Activated CD4-positive, alpha-beta T cell treated with anti-CD3 and anti-CD28 coated beads, Interleukin-2, amount 10 ng/mL, durations not matched to agents 7 days and 5 days (primary cell): ENCODE data around the gene PNLDC1. TPM values are rescaled to one million over a fixed set of nuclear protein-coding genes. Genes with fewer than 3 reads are reported as not detected.
A peak's percentile ranks its signal among the peaks of the same experiment; 100 is the strongest.
"Not testable (repeated sequence)": the region's sequence is repeated elsewhere in the genome, so short reads cannot be mapped to it uniquely, and the experiment has no call there.

Source experiments
- CTCF ChIA-PET: fragments of 350-600 bp; sonication (Branson Sonifier 250); formaldehyde crosslinking; loops from one replicate; lab custom pipeline; 2021; ENCODE audit warnings: antibody characterized with exemption; lab: Charles Lee
- POLR2A ChIA-PET: fragments of 350-600 bp; sonication (Branson Sonifier 250); formaldehyde crosslinking; loops from one replicate; lab custom pipeline; 2021; ENCODE audit warnings: antibody characterized with exemption; lab: Charles Lee
- DNase-seq: peaks from one replicate; pipeline ENCODE4 v3.0.0-alpha.2; 2020
- H3K27ac Mint-ChIP-seq: one replicate; pipeline ENCODE4 v1.8.0; 2021; ENCODE audit warnings: mild to moderate bottlenecking, moderate library complexity, mixed read lengths
- H3K27me3 Mint-ChIP-seq: one replicate; pipeline ENCODE4 v1.8.0; 2021; ENCODE audit warnings: mixed read lengths
- H3K36me3 Mint-ChIP-seq: one replicate; pipeline ENCODE4 v1.8.0; 2021; ENCODE audit warnings: low read depth, mixed read lengths
- H3K4me1 Mint-ChIP-seq: one replicate; pipeline ENCODE4 v1.8.0; 2021; ENCODE audit warnings: mixed read lengths
- H3K4me3 Mint-ChIP-seq: one replicate; pipeline ENCODE4 v1.8.0; 2021; ENCODE audit warnings: mild to moderate bottlenecking, moderate library complexity, mixed read lengths
- H3K9me3 Mint-ChIP-seq: one replicate; pipeline ENCODE4 v1.8.0; 2021; ENCODE audit warnings: mixed read lengths
- total RNA-seq, 2 experiments: library from RNA; stranded (reverse); gene quantifications; one replicate each; pipeline ENCODE4 v1.2.3, GENCODE V29; 2021

Gene PNLDC1
- total RNA-seq, 2 experiments from 2014 or later, result 0.17 to 0.30 TPM

DNA sequence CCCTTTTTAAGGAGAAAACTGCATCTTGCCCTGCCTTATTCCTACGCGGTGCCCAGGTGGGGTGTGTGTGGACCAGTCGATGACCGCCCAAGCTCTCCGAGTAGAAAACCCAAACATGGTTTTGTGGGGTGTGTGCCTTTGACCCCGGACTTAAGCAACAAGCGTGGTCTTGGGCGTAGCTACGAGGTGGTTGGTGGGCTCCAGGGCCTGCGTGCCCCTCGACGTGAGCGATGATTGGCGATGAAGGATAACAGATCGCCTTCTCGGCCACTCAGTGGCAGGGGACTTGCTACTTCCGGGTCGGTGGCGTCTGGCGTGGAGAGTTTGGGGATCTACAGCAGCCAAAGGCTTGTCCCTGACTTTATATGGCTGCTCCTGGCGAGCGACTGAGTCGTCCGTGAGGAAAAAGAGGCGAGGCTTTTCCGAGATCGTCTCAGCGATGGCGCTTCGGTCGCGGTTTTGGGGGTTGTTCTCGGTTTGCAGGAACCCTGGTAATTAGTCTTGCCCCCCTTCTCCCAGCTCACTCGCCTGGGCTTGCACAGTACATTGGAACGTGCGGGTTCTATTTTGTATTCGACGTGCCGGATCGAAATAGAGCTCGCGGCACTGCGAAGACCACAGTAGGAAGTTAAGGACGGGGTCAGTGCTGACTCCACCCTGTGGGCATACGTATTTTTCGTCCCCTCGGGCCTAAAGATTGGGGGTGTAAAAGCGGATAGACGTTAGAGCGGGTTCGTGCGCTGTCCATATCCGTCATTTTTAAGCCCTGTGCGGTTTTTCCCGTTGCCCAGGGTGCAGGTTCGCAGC, 9.7 kb upstream of the PNLDC1 start, which contains the start of gene MRPL18:
MRPL18 (plus strand) TSS at position 319 of the 807 bp plus-strand sequence; CDS start at position 440, 121 bp downstream.
- Mint-ChIP-seq H3K36me3 (peaks cover 68% of the 10 kb centered on the region), H3K27me3 (no peaks in the 10 kb centered on the region), H3K9me3 (no peaks in the 10 kb centered on the region), H3K4me1 (peaks cover 55% of the 10 kb centered on the region), H3K27ac (peak within 1 kb of the TSS; percentile 99), H3K4me3 (peak within 1 kb of the TSS; percentile 100)
- ChIA-PET POLR2A (interaction anchor here (0.6 to 1.7 kb wide), 6 partner anchors 29 to 183 kb away, joined by 3 to 6 read pairs (median 4); partner anchors contain the start of genes ACAT2, SOD2 and WTAP), CTCF (interaction anchor here (0.8 to 1.9 kb wide), 9 partner anchors 8 to 99 kb away, joined by 3 to 5 read pairs (median 4); partner anchors contain the start of gene PNLDC1)
- peak; percentile 93 for DNase-seq

DNA sequence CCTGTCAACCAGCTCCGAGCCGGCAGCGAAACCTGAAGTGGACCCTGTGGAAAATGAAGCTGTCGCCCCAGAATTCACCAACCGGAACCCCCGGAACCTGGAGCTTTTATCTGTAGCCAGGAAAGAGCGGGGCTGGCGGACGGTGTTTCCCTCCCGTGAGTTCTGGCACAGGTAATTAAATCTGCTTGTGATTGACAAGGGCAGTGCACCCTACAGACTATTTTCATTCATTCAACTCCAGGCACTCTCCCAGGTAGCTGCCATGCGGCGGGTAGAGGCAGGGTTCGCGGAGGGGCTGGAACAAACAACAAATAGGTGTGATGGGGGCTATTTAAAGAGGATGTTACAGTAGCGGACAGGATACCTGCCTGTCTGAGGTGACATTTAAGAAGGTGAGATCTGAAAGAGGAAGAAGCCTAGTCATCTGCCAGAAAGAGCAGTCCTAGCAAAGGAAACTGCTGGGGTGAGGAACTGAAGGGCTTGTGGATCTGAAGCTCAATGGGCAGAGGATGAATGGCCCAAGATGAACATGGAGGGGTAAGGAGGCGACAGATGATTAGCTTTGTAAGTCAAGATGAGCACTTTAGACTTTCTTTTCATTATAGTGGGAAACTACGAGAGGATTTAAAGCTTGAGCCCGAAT, 9.0 kb upstream of the PNLDC1 start:
- Mint-ChIP-seq H3K9me3 (no peaks in the 10 kb centered on the region), H3K4me1 (peaks cover 49% of the 10 kb centered on the region), H3K36me3 (peaks cover 64% of the 10 kb centered on the region), H3K27me3 (no peaks in the 10 kb centered on the region), H3K4me3 (peak overlapping the region; percentile 100), H3K27ac (peak overlapping the region; percentile 99)
- POLR2A ChIA-PET, result interaction anchor here (0.6 to 1.7 kb wide), 2 partner anchors 64 to 139 kb away, joined by 3 to 5 read pairs; partner anchors contain the start of gene WTAP
- CTCF ChIA-PET, result interaction anchor here (0.6 to 1.9 kb wide), 5 partner anchors 10 to 308 kb away, joined by 3 to 5 read pairs (median 4); partner anchors contain the start of gene PNLDC1
- no peak for DNase-seq

DNA sequence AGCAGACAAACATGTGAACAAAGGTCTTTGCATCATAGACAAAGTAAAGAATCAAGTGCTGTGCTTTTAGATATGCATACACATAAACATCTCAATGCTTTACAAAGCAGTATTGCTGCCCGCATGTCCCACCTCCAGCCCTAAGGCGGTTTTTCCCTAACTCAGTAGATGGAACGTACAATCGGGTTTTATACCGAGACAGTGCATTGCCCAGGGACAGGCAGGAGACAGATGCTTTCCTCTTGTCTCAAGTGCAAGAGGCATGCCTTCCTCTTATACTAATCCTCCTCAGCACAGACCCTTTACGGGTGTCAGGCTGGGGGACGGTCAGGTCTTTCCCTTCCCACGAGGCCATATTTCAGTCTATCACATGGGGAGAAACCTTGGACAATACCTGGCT, 5.1 kb upstream of the PNLDC1 start:
- H3K27me3 Mint-ChIP-seq, H3K27ac Mint-ChIP-seq, POLR2A ChIA-PET, DNase-seq, CTCF ChIA-PET, H3K4me3 Mint-ChIP-seq, H3K9me3 Mint-ChIP-seq: not testable (repeated sequence)
- Mint-ChIP-seq H3K4me1 (peaks cover 29% of the 10 kb centered on the region), H3K36me3 (peaks cover 65% of the 10 kb centered on the region)

DNA sequence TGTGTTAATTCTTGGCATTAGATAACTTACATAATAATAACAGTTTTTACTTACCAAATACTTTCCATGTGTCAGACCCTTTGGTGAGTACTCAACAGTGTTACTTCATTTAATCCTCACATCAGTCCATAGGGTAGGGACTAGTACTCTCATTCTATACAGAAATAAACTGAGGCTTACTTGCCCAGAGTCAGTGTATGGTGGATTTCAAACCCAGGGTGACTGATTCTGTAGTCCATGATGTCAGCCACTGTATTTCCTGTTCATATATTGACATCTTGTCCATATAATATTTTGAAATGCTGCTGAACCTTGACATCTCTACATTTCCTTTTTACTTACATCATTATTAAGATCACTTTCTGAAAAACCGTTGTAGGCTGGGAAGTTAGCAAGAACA, 2.5 kb upstream of the PNLDC1 start:
- POLR2A ChIA-PET, result no interaction called here
- Mint-ChIP-seq H3K4me1 (peaks cover 14% of the 10 kb centered on the region), H3K9me3 (no peaks in the 10 kb centered on the region), H3K4me3 (no peak overlapping the region), H3K27ac (no peak overlapping the region), H3K36me3 (peaks cover 51% of the 10 kb centered on the region), H3K27me3 (no peaks in the 10 kb centered on the region)
- CTCF ChIA-PET, result no interaction called here
- no peak for DNase-seq

DNA sequence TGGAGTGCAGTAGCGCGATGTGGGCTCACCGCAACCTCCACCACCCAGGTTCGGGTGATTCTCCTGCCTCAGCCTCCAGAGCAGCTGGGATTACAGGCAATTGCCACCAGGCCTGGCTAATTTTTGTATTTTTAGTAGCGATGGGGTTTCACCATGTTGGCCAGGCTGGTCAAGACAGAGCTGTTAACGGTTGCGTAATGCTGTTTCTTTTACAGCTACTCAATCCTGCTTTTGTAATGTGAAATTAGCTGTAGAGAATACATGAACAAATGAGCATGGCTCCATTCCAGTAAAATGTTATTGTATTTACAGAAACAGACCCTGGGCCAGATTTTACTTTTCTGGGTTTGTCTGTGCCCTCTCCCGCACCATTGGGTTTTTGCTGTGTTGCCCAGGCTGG, 1.9 kb downstream of the PNLDC1 start:
- no peak overlapping the region for H3K27ac Mint-ChIP-seq
- H3K27me3 Mint-ChIP-seq, result no peaks in the 10 kb centered on the region
- no peak for DNase-seq
- no peak overlapping the region for H3K4me3 Mint-ChIP-seq
- no peaks in the 10 kb centered on the region for H3K4me1 Mint-ChIP-seq
- H3K36me3 Mint-ChIP-seq, result peaks cover 26% of the 10 kb centered on the region
- ChIA-PET POLR2A (no interaction called here), CTCF (interaction anchor here (0.6 to 1.3 kb wide), 3 partner anchors 9 to 1454 kb away, joined by 3 read pairs; partner anchors contain the start of gene TCP1)
- H3K9me3 Mint-ChIP-seq, result no peaks in the 10 kb centered on the region

DNA sequence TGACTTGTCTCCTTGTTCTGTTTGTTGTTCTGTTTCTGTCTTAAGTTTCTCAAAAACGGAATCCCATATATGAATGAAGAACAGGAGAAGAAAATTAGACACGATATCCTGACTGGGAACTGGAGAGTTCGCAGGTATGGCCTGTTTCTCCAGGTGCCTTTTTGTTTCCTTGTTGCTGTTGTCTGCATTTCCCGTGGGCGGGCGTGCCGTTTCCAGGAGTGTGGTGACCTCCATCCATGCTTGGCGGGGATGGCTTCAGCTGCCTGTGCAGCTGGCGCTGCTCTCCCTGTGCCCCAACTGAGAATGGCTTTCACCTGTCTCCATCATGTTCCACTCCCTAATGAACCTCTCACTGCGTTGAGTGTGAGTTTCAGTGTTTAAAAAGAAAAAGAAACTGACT, 4.4 kb downstream of the PNLDC1 start:
- CTCF ChIA-PET, result no interaction called here
- DNase-seq, result no peak
- Mint-ChIP-seq H3K4me3 (no peak overlapping the region), H3K9me3 (no peaks in the 10 kb centered on the region), H3K4me1 (peaks cover 2% of the 10 kb centered on the region), H3K36me3 (peaks cover 3% of the 10 kb centered on the region), H3K27ac (no peak overlapping the region), H3K27me3 (no peaks in the 10 kb centered on the region)
- POLR2A ChIA-PET, result no interaction called here

DNA sequence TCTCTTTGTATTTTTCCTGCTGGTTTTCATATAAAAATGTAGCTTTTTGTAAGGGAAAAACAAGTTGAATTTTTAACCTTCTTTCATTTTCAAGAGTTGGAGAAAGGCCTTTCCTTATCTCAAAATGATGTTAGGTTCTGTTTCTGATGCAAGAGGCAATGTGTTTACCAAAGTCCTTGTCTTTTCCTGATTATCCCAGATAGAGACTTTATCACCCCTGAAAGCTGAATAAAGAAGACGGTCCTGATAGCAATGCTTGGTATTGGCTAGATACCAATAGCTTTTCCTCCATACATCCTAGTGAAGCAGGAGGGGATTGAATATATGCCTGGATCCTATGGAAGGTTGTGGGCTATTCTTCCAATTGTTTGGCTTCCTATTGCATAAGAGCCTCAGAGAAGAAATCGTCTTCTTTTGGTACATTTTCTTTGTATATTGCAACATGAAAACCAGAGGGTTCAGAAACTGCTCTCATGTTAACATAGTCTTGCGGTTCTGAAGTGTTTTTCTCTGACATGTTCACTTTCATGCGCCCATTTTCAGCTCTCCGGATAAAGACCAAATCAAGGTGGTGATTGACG, 5.5 kb downstream of the PNLDC1 start:
- no peaks in the 10 kb centered on the region for H3K9me3 Mint-ChIP-seq
- peaks cover 4% of the 10 kb centered on the region for H3K4me1 Mint-ChIP-seq
- ChIA-PET POLR2A (no interaction called here), CTCF (interaction anchor here (1.1 kb wide), 1 partner anchor 9 kb away, joined by 3 read pairs; no protein-coding TSS in a partner anchor)
- no peak for DNase-seq
- no peaks in the 10 kb centered on the region for H3K27me3 Mint-ChIP-seq
- no peak overlapping the region for H3K27ac Mint-ChIP-seq
- H3K4me3 Mint-ChIP-seq, result no peak overlapping the region
- H3K36me3 Mint-ChIP-seq, result no peaks in the 10 kb centered on the region

DNA sequence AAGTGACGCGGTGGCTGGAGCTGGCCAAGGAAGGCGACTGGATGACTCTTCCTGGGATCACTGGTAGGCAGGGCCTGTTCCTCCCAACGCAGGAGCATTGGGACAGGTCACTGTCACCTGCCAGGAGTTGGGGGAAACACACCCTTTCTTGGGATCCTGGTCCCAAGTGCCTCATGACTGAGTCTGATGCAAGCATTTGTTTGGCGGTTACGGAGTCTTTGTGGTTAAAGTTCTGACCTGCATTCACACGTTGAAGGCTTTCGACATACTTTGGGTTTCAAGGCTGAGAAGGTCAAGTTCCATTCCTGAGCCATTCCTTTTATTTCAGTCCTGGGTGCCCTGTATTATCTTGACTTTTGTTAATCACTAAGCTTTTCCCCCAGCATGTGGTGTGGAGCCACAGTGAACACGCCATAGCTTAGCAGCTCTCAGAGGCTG, 6.0 kb downstream of the PNLDC1 start:
- CTCF ChIA-PET, result no interaction called here
- Mint-ChIP-seq H3K36me3 (no peaks in the 10 kb centered on the region), H3K4me3 (no peak overlapping the region), H3K9me3 (no peaks in the 10 kb centered on the region), H3K27ac (no peak overlapping the region), H3K4me1 (peaks cover 4% of the 10 kb centered on the region), H3K27me3 (no peaks in the 10 kb centered on the region)
- DNase-seq, result no peak
- POLR2A ChIA-PET, result no interaction called here

DNA sequence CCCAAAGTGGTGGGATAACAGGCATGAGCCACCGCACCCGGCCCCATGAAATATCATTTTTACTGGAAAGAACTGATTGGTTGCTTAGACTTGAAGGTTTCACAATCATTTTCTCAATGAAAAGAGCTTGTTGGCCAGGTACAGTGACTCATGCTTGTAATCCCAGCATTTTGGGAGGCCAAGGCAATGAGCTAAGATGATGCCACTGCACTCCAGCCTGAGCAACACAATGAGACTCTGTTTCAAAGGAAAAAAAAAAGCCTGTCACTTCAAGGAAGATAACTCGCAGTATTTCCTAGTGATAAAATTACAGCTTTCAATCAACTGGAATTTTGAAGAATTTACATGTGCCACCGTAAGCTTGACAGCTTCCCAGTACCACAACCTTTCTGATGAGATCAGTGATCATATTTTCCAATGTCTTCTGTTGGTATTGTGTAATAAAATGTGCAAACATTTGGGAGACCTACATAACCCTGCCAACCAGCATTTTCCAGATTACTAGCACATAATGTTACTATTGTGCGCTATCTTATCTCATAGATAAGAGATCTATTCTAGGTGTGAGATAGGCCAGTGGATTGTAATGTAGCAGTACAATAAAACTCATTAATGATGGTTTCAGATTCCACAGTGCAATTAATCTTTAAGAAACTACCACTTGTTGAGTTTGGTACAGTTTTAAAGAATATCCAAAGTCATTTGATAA, 7.2 kb downstream of the PNLDC1 start:
- no peaks in the 10 kb centered on the region for H3K27me3 Mint-ChIP-seq
- H3K9me3 Mint-ChIP-seq, result no peaks in the 10 kb centered on the region
- ChIA-PET POLR2A (no interaction called here), CTCF (interaction anchor here (1.0 to 1.4 kb wide), 2 partner anchors 11 to 194 kb away, joined by 3 read pairs; no protein-coding TSS in a partner anchor)
- no peak overlapping the region for H3K4me3 Mint-ChIP-seq
- DNase-seq, result no peak
- H3K36me3 Mint-ChIP-seq, result peaks cover 2% of the 10 kb centered on the region
- no peak overlapping the region for H3K27ac Mint-ChIP-seq
- peaks cover 4% of the 10 kb centered on the region for H3K4me1 Mint-ChIP-seq

DNA sequence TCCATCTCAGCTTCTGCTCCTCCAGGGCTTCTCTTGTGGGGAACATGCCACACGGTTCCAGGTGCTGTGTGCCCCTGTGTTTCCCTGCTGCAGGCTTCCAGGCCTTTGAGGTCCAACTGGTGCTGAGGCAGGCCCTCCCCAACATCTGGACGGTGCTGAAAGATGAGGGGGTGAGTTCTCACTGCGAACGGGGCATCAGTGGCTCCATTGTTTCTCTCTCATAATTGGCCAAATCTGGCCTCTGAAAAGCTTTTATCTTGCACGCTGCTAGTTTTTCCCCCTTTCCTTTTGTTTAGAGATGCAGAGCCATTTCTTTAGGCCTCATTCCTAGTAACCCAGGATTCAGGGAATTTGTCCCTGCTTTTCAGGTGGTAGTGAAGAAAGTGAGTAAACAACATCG, 8.6 kb downstream of the PNLDC1 start:
- H3K27me3 Mint-ChIP-seq, result no peaks in the 10 kb centered on the region
- CTCF ChIA-PET, result no interaction called here
- no peak overlapping the region for H3K4me3 Mint-ChIP-seq
- H3K36me3 Mint-ChIP-seq, result peaks cover 2% of the 10 kb centered on the region
- no peak for DNase-seq
- H3K9me3 Mint-ChIP-seq, result no peaks in the 10 kb centered on the region
- POLR2A ChIA-PET, result no interaction called here
- no peak overlapping the region for H3K27ac Mint-ChIP-seq
- H3K4me1 Mint-ChIP-seq, result peaks cover 4% of the 10 kb centered on the region

DNA sequence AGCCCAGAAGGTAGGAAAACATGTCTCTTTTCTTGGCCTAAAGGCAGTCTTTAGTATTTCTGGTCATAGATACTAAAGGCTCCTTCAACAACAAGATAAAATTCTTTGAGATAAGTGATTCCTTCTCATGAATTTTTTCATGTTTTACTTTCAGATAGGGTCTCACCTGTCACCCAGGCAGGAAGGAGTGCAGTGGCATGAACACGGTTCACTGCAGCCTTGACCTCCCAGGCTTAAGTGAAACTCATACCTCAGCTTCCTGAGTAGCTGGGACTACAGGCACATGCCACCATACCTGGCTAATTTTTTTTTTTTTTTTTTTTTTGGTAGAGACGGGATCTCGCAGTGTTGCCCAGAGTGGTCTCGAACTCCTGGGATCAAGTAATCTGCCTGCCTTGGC, 9.1 kb downstream of the PNLDC1 start:
- no peak overlapping the region for H3K27ac Mint-ChIP-seq
- ChIA-PET POLR2A (no interaction called here), CTCF (no interaction called here)
- peaks cover 4% of the 10 kb centered on the region for H3K4me1 Mint-ChIP-seq
- no peak overlapping the region for H3K4me3 Mint-ChIP-seq
- H3K27me3 Mint-ChIP-seq, result no peaks in the 10 kb centered on the region
- no peak for DNase-seq
- H3K9me3 Mint-ChIP-seq, result no peaks in the 10 kb centered on the region
- peaks cover 2% of the 10 kb centered on the region for H3K36me3 Mint-ChIP-seq

DNA sequence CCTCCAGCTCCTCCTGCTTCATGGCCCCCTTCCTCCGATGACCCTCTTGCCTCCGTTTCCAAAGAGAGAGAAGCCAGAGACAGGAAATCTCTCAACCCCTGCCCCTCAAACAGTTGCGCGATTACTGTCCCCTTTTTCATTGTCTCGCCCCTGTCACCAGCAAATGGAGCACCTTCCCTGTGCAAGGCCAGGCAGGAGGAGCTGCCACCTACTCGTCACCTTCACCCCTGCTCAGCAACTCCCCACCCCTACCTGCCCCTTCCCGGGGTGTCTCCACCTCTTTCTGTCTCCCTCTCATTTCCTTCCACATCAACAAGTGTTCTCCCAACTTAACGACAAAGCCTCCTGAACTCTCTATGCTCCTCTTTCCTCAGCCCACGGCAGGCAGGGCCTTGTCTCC, 13.7 kb downstream of the PNLDC1 start:
- no peak overlapping the region for H3K27ac Mint-ChIP-seq
- ChIA-PET CTCF (no interaction called here), POLR2A (no interaction called here)
- H3K9me3 Mint-ChIP-seq, result no peaks in the 10 kb centered on the region
- no peak overlapping the region for H3K4me3 Mint-ChIP-seq
- peaks cover 2% of the 10 kb centered on the region for H3K36me3 Mint-ChIP-seq
- no peak for DNase-seq
- H3K4me1 Mint-ChIP-seq, result peaks cover 4% of the 10 kb centered on the region
- no peaks in the 10 kb centered on the region for H3K27me3 Mint-ChIP-seq
